HS-27A (cell line): ENCODE results near the gene GNA12.

Experiments used
- DNase-seq: peaks from one replicate; pipeline ENCODE4 v3.0.0-alpha.2; 2012; ENCODE audit warnings: low read depth, missing footprints

The GNA12 gene

GRCh38 chr7:2844153-2845033 is at the start of gene GNA12:
Gene GNA12 (minus strand): TSS chr7:2844308. CDS start chr7:2844161, 147 bp downstream.
- DNase-seq = peak; percentile 92

DNA sequence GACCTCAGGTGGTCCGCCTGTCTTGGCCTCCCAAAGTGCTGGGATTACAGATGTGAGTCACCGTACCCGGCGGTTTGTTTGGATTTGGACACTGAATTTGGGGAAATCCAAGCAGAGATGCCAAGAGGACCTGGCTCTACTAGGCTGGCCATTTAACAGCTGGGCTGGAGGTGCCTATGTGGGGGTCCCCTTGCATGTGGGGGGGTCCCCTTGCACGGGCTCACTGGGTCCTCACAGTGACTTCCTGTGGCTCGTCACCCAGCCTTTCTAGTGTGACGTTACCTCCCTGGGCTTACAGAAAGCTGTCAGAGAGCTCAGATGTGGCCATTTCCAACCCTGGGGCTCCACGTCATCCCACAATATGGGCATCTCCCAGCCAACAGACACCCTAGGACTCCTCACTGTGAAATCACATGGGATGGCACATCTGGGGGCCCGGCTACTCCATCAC is 49.3 kb upstream of the GNA12 start:
- DNase-seq = no peak

DNA sequence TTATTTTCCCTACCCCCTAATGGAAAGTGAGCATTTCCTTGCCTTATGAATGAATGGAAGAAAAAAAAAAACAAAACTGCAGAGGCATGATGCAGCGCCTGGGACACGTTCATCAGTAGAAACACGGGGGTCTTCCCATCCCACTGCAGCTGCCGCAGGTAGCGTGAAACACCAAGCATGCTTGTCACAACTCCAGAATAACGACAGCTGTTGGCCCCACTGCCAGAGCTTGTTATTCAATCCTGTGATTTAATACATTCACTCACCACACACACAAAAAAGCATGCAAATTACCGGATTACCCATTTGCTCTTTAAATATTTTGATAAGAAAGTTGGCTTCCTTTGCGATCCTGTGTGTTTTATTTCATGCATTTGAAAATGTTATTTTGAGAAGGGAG is 48.4 kb upstream of the GNA12 start:
- DNase-seq = no peak

DNA sequence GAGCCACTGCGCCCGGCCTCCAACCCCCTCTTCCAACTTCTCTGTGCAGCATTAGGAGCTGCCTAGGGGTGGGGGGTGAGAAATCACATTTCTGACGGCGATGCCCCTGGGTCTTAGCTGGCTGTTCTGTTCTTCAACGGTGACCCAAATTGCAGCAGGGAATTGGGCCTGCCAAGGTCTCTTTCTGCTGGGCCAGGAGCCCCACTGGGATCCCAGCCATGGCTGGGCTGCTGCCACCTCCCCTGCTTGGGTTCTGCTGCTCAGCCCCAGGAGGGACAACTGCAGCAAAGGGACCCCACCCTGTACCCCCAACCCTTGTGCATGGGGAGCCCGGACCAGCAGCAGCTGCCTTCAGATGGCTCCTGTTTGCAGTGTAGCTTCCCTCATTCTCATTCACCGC is 43.7 kb upstream of the GNA12 start:
- DNase-seq = no peak

- DNase-seq = no peak
Measured at GRCh38 chr7:2886900-2887299, 42.8 kb upstream of the GNA12 start.

- DNase-seq = no peak
Measured at GRCh38 chr7:2886391-2886790, 42.3 kb upstream of the GNA12 start.

DNA sequence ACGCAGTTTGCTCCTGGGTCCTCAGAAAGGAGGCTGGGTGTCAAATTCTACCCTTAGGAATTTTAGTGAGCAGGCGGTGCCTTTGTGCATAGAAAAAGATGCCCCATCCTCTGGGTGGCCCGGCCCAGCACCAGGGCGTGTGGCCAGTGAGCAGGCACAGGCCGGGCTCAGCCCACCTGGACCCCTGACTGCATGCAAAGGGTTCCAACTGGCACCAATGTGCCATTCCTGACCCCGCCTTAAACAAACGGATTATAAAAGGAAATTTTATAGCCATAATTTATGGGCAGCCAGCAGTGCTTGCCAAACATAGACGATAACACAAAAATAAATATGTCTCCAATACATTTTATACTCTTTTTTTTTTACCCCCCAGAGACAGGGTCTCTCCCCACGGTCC is 40.1 kb upstream of the GNA12 start:
- no peak for DNase-seq

GRCh38 chr7:2883101-2883500 is 39.0 kb upstream of the GNA12 start:
- no peak for DNase-seq

DNA sequence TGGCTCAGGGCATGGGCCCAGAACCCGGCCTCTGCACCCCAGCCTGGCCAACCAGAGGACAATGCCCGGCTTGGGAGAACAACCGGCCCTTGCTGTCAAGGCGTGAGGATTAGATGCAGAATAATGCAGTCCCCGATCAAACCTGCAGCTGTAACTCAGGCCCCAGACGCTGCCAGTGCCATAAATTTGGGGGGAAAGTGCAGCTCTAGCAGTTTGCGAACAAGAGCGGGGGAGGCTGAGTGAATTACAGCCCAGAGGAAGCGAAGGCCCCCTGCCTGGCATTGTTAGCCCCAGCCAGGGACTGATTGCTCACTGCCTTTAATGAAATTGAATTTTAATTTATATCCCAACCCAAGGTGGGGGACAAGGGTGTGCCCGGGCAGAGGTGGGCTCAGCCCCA is 38.0 kb upstream of the GNA12 start:
- no peak for DNase-seq

GRCh38 chr7:2880874-2881533 is 36.9 kb upstream of the GNA12 start:
- no peak for DNase-seq

- no peak for DNase-seq
Measured at GRCh38 chr7:2880051-2880450, 35.9 kb upstream of the GNA12 start.

DNA sequence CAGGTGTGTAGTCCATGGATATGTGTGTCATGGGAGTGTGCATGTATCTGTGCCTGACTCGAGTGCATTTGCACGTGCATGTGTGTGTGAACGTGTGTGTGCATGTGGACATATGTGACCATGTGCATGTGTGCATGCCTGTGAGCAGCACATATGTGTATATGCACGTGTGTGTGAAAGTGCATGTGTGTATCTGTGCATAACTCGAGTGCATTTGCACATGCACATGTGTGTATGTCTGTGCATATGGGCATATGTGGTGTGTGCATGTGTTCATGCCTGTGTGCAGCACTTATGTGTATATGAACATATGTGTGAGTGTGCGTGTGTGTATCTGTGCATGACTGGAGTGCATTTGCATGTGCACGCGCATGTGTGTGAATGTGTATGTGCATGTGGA is 35.2 kb upstream of the GNA12 start:
- DNase-seq = no peak

- DNase-seq = no peak
Measured at GRCh38 chr7:2878306-2878705, 34.2 kb upstream of the GNA12 start.

DNA sequence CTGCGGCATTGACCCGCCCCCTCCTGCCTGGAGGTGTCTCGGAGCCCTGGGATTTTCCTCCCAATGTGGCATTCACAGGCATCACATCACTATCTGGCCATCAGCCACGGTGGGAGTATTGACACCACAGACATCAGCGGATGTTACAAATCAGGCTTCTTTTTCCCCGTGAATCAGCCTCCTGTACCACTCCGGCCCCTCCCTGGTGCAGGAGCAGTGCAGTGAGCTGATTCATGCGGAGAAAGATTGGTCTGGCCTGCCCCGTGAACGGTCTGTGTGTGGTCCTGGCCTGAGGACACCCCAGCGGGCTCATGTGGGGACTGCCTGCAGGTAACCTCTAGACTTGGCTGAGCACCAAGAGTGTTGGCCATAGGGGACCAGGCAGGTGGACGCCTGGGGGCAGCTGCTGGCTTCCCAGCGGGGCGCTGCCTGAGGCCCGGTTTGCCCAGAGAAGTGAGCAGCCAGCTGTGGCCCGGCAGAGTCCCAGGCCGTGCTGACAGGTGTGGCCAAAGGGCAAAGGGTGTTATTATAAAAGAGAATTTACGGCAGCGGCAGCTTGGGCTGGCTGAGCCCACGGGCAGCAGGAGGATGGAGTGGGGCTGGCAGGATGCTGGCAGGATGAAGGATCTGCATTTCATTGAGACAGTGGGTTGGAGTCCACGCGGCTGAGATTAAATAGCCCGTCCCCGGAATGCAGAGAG is 32.1 kb upstream of the GNA12 start:
- no peak for DNase-seq

DNA sequence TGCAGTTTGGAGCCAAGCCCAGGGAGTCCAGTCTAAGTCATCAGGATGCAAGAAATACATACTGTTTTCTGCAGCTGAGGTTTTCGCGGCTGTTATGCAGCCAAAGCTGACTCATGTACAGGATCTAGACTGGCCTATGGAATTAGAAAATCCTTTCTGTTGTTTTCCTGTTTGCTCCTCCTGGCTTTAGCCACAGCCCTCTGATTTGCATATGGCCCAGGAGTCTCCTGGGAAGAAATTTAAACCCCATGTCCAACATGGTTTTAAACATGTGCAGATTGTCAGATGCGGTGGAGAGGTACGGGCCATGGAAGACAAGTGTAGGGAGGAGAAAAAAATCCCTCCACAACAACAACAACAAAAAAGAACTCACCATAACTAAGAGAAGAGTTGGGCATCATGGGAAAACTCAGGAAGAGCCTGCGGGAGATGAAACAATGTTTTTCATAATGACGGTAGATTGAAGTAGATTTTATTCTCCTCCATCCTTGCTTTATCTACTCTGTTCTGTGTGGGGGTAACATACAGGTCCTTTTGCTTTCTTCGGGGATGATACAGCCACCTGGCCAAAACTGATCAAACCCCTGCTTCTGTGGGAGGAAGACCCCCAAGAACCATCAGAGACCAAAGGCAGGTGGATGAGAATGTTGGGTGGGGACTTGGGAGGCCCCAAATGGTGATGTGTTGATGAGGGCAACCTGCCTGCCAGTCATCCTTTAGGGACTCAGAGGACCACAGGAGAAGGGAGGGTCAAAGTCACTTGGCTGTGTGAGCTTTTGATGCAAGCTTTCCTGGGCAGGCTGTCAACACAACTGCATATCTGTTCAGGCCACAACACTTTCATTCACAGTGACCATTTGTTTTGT is 29.8 kb upstream of the GNA12 start:
- no peak for DNase-seq

DNA sequence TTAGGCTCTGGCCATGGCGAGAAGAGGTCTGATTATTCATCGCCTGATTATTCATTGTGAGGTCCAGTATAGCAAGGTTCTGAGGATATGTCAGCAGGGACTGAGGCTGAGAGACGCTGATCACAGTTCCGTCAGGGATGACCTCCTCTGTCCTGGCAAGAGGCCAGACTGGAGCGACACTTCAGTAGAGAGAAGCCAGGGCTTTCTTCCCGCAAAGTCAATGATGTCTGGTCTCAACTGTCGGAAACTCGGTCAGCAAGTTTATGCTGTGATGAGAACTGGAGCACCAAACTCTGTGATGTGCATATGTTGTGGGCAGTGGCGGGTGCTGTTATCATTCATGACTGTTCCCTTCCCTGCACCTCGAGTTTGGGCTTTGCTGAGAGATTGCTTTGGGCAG is 29.0 kb upstream of the GNA12 start:
- no peak for DNase-seq

GRCh38 chr7:2872296-2872874 is 28.3 kb upstream of the GNA12 start:
- DNase-seq = no peak

GRCh38 chr7:2870471-2870931 is 26.4 kb upstream of the GNA12 start:
- DNase-seq = no peak

DNA sequence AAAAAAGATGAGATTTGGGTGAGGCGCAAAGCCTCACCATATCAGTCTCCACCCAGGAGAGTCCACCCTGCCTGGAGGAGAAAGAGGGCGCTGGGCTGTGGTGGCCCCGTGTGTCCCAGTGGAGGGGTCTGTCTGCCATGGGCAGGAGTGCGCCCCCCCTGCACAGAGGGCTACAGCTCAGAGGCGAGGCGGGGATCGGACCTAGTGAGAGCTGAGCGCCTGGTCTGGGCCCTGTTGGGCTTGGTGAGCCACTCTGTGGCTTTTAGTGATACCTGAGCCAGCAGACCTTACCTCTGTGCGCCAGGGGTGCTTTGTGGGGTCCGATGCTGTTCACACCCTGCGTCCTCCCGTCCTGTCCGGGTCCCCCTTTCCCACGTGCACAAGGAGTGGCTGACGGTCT is 25.9 kb upstream of the GNA12 start:
- no peak for DNase-seq

DNA sequence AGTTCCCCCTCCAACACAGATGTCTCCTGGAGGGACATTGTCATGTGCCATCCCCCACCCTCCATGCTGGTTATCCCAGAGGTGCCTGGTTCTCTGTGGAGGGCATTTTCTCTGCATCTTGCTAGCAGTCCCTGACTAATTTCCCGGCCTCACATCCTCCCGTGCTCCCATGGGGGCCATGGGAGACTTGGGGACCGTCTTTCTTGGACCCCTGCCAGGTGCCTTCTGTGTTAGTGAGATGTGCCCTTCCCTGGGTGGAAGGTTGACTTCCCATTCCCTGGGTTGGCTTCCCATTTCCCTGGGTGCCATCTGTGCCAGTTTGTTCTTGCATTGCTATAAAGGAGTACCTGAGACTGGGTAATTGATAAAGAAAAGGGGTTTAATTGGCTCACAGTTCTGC is 22.5 kb upstream of the GNA12 start:
- DNase-seq = no peak

GRCh38 chr7:2864999-2865670 is 21.0 kb upstream of the GNA12 start:
- peak; percentile 49 for DNase-seq
